IPS DF 4.7 (cell line): ENCODE data around the gene RPS19BP1.

ENCODE experiments used
- DNase-seq: peaks from one replicate; pipeline ENCODE4 v3.0.0-alpha.2; 2013; ENCODE audit warnings: low spot score; ENCODE audit errors: extremely low read depth

Gene RPS19BP1

GRCh38 chr22:39490966-39491680 is 41.4 kb downstream of the RPS19BP1 start:
- no peak for DNase-seq

GRCh38 chr22:39490135-39490798 is 42.3 kb downstream of the RPS19BP1 start:
- DNase-seq, result no peak

DNA sequence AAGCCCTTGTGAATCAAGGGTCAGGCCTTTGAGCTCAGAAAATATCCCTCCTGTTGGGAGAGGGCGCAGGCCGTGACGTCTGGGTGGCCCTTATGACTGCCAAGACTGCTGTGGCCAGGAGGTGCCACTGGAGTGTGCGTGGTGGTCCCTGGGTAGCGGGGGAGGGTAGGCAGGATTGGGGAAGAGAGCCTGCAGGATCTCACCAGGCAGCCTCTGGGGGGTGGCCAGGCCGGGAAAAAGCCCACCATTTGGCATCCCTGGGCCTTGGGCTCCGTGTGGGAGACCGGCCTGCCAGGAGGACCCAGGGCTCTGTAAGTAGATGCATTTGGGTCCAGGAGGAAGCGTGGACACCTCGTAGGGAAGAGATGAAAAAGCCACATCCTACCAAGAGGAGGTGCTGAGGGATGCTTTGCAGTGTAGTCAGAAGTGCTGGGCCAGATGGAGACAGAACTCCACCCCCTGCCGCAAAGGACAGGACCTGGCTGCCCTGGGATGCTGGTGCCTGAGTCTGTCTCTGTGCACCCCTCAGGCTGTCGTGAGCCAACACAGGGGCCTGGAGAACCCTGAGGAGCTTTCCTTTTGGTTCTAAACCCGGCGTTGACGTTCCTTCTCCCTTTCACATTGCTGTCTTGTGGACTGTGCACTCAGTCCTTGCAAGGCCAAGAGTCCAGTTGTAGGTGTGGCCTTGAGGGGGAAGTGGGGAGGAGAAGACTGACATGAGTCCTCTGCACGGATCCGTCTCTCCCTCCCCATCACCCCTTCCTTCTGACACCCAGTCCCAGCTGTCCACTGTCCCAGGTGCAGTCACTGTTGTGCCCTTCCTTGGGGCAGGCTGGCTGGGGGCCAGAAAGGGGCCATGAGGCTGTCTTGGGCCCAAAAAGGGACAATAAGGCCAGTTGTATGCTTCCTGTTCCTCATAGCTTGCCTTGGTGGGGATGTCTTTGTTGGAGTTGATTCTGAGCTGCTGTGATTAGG is 43.2 kb downstream of the RPS19BP1 start:
- no peak for DNase-seq

DNA sequence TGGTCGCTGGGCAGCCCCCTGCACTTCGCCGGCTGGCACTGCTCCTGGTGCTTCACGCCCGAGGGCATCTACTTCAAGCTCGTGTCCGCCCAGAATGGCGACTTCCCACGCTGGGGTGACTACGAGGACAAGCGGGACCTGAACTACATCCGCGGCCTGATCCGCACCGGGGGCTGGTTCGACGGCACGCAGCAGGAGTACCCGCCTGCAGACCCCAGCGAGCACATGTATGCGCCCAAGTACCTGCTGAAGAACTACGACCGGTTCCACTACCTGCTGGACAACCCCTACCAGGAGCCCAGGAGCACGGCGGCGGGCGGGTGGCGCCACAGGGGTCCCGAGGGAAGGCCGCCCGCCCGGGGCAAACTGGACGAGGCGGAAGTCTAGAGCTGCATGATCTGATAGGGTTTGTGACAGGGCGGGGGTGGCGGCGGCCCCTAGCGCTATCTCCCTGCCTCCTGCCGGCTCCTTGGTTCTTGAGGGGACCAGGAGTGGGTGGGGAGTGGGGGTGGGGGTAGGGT is 43.9 kb downstream of the RPS19BP1 start:
- DNase-seq, result no peak

DNA sequence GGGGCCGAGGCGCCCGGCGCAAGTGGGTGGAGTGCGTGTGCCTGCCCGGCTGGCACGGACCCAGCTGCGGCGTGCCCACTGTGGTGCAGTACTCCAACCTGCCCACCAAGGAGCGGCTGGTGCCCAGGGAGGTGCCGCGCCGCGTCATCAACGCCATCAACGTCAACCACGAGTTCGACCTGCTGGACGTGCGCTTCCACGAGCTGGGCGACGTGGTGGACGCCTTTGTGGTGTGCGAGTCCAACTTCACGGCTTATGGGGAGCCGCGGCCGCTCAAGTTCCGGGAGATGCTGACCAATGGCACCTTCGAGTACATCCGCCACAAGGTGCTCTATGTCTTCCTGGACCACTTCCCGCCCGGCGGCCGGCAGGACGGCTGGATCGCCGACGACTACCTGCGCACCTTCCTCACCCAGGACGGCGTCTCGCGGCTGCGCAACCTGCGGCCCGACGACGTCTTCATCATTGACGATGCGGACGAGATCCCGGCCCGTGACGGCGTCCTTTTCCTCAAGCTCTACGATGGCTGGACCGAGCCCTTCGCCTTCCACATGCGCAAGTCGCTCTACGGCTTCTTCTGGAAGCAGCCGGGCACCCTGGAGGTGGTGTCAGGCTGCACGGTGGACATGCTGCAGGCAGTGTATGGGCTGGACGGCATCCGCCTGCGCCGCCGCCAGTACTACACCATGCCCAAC is 44.6 kb downstream of the RPS19BP1 start:
- DNase-seq, result no peak

DNA sequence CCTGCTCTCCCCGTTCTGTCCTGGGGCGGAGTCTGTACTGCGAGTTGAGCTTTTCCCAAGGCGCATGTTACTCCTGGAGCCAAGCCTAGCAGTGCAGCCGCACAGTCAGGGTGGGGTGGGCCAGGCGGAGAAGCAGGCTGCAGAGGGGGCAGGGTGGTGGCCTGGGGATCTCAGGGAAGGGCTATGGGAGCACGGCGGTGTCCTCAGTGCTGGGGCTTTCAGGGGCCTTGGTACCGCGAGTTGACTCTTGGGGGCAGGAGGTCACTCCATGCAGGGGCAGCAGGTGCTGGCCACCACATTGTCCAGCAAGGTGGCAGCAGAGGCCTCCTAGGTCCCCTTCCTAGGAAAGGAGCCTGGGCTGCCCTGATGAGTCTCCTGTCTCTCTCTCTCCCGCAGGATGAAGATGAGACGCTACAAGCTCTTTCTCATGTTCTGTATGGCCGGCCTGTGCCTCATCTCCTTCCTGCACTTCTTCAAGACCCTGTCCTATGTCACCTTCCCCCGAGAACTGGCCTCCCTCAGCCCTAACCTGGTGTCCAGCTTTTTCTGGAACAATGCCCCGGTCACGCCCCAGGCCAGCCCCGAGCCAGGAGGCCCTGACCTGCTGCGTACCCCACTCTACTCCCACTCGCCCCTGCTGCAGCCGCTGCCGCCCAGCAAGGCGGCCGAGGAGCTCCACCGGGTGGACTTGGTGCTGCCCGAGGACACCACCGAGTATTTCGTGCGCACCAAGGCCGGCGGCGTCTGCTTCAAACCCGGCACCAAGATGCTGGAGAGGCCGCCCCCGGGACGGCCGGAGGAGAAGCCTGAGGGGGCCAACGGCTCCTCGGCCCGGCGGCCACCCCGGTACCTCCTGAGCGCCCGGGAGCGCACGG is 45.4 kb downstream of the RPS19BP1 start:
- DNase-seq, result no peak

DNA sequence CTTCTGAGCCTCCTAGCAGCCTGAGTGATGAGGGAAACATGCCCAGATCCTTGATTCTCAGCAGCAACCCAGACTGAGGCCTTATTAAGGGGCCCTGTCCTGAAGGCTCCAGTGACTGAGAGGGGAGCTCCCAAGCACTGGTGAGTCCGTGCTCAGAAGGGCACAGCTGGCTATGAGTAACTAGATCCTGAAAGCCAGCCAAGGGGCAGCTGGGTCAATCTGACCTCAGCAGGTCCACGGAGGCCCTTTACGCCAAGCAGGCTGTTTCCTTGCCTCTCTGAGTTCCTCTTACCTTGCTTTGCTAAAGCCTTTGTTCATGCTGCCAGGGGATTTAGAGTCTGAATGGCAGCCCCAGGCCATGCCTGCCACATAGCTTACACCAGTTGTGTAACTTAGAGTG is 49.8 kb downstream of the RPS19BP1 start:
- no peak for DNase-seq

DNA sequence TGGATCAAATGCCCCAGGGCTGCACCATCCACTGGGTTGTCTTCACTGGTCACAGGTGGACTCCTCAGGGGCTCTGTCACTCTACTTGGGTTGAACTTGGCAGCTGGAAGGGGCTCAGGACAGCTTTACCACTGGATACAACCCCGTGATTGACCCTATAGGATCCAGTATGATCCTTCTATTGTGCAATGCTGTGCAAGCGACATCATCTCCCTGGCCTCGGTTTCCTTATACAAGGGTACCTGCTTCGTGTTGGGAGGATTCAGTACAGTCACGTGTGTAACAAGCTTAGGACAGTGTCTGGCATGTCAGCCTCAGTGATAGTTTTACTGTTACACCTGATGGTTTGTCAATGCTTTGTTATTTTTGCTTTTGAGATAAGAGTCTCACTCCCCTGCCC is 51.0 kb downstream of the RPS19BP1 start:
- DNase-seq, result no peak

GRCh38 chr22:39481054-39481453 is 51.5 kb downstream of the RPS19BP1 start:
- DNase-seq, result no peak

DNA sequence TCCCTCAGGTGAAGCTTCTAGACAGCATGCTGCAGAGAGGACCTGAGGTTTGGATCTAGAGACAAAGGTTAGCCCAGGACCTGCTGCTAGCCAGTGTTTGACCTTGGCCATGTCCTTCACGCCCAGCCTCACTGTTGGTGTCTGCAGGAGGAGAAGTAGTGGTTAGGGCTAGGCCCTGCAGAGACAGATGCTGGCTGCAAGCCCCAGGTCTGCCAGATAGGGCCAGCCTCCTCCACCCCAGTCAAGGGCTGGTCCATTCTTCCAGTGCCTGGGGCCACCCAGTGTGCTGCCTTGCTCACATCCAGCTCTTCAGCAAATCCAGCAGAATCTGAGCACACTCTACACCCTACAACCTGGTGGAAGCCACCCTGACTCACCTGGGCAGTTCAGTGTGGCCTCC is 52.0 kb downstream of the RPS19BP1 start:
- no peak for DNase-seq

GRCh38 chr22:39479254-39479653 is 53.3 kb downstream of the RPS19BP1 start:
- DNase-seq, result no peak
